Ishikawa (cell line): Measurements from ENCODE around the gene ULK4.

Source experiments
- CEBPB ChIP-seq: IDR thresholded peaks from 2 replicates; pipeline ENCODE4 v1.6.1; 2012
- CREB1 ChIP-seq: IDR thresholded peaks from 2 replicates; pipeline ENCODE4 v1.6.1; 2012; ENCODE audit warnings: low read depth
- EGR1 ChIP-seq: IDR thresholded peaks from 2 replicates; pipeline ENCODE4 v1.6.1; 2012
- EP300 ChIP-seq: IDR thresholded peaks from 2 replicates; pipeline ENCODE4 v1.6.1; 2012; ENCODE audit warnings: borderline replicate concordance
- FOXM1 ChIP-seq: IDR thresholded peaks from 2 replicates; pipeline ENCODE4 v1.6.1; 2012; ENCODE audit warnings: low read depth, borderline replicate concordance
- NFIC ChIP-seq: IDR thresholded peaks from 2 replicates; pipeline ENCODE4 v1.6.1; 2012
- RAD21 ChIP-seq: IDR thresholded peaks from 2 replicates; pipeline ENCODE4 v1.6.1; 2012; ENCODE audit warnings: low read depth
- TAF1 ChIP-seq: IDR thresholded peaks from 2 replicates; pipeline ENCODE4 v1.6.1; 2012; ENCODE audit warnings: low read depth, mild to moderate bottlenecking
- TCF12 ChIP-seq: IDR thresholded peaks from 2 replicates; pipeline ENCODE4 v1.6.1; 2012; ENCODE audit warnings: low read depth
- TEAD4 ChIP-seq: IDR thresholded peaks from 2 replicates; pipeline ENCODE4 v1.6.1; 2012
- USF1 ChIP-seq: IDR thresholded peaks from 2 replicates; pipeline ENCODE4 v1.6.1; 2012
- YY1 ChIP-seq: IDR thresholded peaks from 2 replicates; pipeline ENCODE4 v1.6.1; 2012; ENCODE audit warnings: low read depth
- ZBTB7A ChIP-seq: IDR thresholded peaks from 2 replicates; pipeline ENCODE4 v1.6.1; 2012; ENCODE audit warnings: low read depth
- TF ChIP-seq, protein P1 (sequence below): IDR thresholded peaks from 2 replicates; pipeline ENCODE4 v1.6.1; 2012; ENCODE audit warnings: low read depth, mild to moderate bottlenecking
- TF ChIP-seq, protein P2 (sequence below): IDR thresholded peaks from 2 replicates; pipeline ENCODE4 v1.6.1; 2012

ULK4 gene

DNA sequence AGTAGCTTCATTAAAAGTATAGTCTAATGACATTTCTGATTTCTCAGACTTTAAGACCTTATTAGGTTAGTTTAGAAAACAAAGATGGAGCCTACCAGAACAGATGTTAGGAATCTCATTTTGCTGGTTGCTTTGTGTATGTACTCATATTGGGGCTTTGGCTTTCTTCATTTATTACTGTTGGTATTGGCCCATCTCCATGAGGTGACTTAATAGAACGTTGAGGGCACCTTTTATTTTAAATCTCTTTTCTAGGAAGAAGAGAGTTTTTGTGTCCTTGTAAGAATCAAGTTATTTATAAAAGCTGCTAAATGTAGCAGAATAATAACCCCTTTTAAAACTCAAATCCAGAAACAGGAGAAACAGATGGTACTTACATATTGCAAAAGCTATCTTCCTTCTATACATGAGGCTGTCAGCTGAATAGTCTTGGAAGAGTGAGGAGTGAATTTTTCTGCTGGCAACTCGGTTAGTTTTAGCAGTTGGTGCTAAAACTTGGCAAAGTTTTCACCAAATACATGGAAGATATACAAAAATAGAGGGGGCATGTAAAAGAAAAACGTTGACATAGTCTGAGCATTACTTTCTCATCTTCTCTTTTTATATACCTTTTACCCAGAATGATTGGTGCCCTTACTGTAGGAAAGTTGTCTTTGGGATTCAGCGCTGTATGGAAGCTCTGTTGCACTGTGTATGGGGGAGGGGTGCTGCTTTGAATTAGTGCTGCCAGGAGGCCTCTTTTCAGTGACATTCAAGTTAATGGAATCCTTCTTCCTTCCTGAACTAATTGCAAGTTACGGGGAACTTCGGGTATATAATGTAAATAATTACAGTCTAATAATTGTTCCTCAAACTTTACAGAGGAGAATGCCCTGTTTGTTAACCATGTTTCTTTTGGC, 726.8 kb downstream of the ULK4 start:
- no peak for TF ChIP-seq CEBPB
- TF ChIP-seq EP300 = no peak

- no peak for TF ChIP-seq USF1
- TF ChIP-seq, protein P1, sequence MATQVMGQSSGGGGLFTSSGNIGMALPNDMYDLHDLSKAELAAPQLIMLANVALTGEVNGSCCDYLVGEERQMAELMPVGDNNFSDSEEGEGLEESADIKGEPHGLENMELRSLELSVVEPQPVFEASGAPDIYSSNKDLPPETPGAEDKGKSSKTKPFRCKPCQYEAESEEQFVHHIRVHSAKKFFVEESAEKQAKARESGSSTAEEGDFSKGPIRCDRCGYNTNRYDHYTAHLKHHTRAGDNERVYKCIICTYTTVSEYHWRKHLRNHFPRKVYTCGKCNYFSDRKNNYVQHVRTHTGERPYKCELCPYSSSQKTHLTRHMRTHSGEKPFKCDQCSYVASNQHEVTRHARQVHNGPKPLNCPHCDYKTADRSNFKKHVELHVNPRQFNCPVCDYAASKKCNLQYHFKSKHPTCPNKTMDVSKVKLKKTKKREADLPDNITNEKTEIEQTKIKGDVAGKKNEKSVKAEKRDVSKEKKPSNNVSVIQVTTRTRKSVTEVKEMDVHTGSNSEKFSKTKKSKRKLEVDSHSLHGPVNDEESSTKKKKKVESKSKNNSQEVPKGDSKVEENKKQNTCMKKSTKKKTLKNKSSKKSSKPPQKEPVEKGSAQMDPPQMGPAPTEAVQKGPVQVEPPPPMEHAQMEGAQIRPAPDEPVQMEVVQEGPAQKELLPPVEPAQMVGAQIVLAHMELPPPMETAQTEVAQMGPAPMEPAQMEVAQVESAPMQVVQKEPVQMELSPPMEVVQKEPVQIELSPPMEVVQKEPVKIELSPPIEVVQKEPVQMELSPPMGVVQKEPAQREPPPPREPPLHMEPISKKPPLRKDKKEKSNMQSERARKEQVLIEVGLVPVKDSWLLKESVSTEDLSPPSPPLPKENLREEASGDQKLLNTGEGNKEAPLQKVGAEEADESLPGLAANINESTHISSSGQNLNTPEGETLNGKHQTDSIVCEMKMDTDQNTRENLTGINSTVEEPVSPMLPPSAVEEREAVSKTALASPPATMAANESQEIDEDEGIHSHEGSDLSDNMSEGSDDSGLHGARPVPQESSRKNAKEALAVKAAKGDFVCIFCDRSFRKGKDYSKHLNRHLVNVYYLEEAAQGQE = no peak
- no peak for TF ChIP-seq EP300
- no peak for TF ChIP-seq YY1
- no peak for TF ChIP-seq TAF1
- TF ChIP-seq CREB1 = no peak
- TF ChIP-seq, protein P2, sequence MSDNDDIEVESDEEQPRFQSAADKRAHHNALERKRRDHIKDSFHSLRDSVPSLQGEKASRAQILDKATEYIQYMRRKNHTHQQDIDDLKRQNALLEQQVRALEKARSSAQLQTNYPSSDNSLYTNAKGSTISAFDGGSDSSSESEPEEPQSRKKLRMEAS = no peak
- TF ChIP-seq RAD21 = no peak
- no peak for TF ChIP-seq FOXM1
- no peak for TF ChIP-seq ZBTB7A
- no peak for TF ChIP-seq NFIC
Measured at GRCh38 chr3:41224120-41224806, 737.6 kb downstream of the ULK4 start.

DNA sequence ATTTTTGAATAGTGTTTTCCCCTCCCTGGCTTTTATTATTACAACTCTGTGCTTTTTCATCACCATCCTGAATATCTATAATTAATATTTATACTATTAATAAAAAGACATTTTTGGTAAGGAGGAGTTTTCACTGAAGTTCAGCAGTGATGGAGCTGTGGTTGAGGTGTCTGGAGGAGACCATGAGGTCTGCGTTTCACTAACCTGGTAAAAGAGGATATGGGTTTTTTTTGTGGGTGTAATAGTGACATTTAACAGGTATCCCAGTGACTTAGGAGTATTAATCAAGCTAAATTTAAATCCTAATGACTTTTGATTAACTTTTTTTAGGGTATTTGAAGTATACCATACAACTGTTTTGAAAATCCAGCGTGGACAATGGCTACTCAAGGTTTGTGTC, 738.2 kb downstream of the ULK4 start:
- TF ChIP-seq TAF1 (no peak), USF1 (no peak), EP300 (no peak), NFIC (no peak), EGR1 (no peak), ZBTB7A (no peak), TCF12 (no peak), CEBPB (no peak), YY1 (no peak), CREB1 (no peak), TEAD4 (no peak), RAD21 (no peak)
- TF ChIP-seq, protein P1 = no peak
- TF ChIP-seq, protein P2 = no peak

- TF ChIP-seq YY1 = no peak
- no peak for TF ChIP-seq FOXM1
- no peak for TF ChIP-seq ZBTB7A
- no peak for TF ChIP-seq RAD21
- TF ChIP-seq TAF1 = no peak
- no peak for TF ChIP-seq TCF12
- no peak for TF ChIP-seq NFIC
- TF ChIP-seq USF1 = no peak
- no peak for TF ChIP-seq TEAD4
- TF ChIP-seq, protein P2 = no peak
Measured at GRCh38 chr3:41223078-41223477, 738.8 kb downstream of the ULK4 start.

GRCh38 chr3:41222501-41222900, 739.4 kb downstream of the ULK4 start:
- TF ChIP-seq TCF12 (no peak), EP300 (no peak), YY1 (no peak)
- TF ChIP-seq, protein P2 = no peak
